PFSK-1 (cell line): ENCODE results near the gene NKAIN1.

ENCODE experiments used
- FOXP2 ChIP-seq: optimal IDR thresholded peaks from 2 replicates; pipeline ENCODE3; 2011; ENCODE audit warnings: borderline replicate concordance, control low read depth, inconsistent platforms; ENCODE audit not compliant: insufficient read depth; ENCODE audit errors: extremely low read length, extremely low read depth
- POLR2AphosphoS5 ChIP-seq: IDR thresholded peaks from 2 replicates; pipeline ENCODE4 v1.6.1; 2012; ENCODE audit warnings: low read depth, mild to moderate bottlenecking, control low read depth, low read length, moderate library complexity
- SIN3A ChIP-seq: IDR thresholded peaks from 2 replicates; pipeline ENCODE4 v1.6.1; 2012; ENCODE audit warnings: mild to moderate bottlenecking, low read length, moderate library complexity, borderline replicate concordance; ENCODE audit not compliant: insufficient read depth
- TAF1 ChIP-seq: IDR thresholded peaks from 2 replicates; pipeline ENCODE4 v1.6.1; 2012; ENCODE audit warnings: low read length, control low read depth, borderline replicate concordance; ENCODE audit not compliant: insufficient read depth
- TF ChIP-seq, protein P1 (sequence below), 2 experiments: IDR thresholded peaks; 2 replicates each; pipeline versions ENCODE4 v1.6.1 to v1.8.0; 2011 to 2012; ENCODE audit warnings: low read depth in 2 of 2, low read length in 2 of 2, control low read depth in 1 of 2, inconsistent platforms in 1 of 2, mild to moderate bottlenecking in 1 of 2, moderate library complexity in 1 of 2; ENCODE audit not compliant: insufficient read depth in 1 of 2

The NKAIN1 gene

DNA sequence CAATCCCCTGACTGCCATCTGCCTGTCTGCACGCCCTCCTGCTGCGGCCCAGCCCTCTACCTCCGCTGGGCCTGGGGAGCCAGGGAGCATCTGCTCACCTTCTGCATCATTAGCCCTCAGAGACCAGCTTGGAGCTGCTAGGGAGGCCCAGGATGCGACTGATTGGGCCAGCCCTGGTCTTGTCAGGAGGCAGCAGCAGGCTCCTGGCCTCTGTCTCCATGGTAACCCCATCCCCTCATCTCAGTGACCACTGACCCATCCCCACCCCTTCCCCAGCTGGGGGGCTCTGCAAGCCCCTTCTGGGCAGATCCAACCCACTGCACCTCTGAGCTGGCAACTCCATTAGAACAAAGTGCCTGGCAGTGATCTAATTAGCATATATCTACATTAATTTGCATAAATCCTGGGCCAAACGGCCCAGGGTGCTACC, 37.7 kb downstream of the NKAIN1 start:
- TF ChIP-seq TAF1 (no peak), FOXP2 (no peak), POLR2AphosphoS5 (no peak), SIN3A (no peak)
- TF ChIP-seq, protein P1, sequence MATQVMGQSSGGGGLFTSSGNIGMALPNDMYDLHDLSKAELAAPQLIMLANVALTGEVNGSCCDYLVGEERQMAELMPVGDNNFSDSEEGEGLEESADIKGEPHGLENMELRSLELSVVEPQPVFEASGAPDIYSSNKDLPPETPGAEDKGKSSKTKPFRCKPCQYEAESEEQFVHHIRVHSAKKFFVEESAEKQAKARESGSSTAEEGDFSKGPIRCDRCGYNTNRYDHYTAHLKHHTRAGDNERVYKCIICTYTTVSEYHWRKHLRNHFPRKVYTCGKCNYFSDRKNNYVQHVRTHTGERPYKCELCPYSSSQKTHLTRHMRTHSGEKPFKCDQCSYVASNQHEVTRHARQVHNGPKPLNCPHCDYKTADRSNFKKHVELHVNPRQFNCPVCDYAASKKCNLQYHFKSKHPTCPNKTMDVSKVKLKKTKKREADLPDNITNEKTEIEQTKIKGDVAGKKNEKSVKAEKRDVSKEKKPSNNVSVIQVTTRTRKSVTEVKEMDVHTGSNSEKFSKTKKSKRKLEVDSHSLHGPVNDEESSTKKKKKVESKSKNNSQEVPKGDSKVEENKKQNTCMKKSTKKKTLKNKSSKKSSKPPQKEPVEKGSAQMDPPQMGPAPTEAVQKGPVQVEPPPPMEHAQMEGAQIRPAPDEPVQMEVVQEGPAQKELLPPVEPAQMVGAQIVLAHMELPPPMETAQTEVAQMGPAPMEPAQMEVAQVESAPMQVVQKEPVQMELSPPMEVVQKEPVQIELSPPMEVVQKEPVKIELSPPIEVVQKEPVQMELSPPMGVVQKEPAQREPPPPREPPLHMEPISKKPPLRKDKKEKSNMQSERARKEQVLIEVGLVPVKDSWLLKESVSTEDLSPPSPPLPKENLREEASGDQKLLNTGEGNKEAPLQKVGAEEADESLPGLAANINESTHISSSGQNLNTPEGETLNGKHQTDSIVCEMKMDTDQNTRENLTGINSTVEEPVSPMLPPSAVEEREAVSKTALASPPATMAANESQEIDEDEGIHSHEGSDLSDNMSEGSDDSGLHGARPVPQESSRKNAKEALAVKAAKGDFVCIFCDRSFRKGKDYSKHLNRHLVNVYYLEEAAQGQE (IDR thresholded peaks at IDR 0.05; ENCODE audit: insufficient read depth in 1 of 2, low read depth in 2 of 2, low read length in 2 of 2): no peak

DNA sequence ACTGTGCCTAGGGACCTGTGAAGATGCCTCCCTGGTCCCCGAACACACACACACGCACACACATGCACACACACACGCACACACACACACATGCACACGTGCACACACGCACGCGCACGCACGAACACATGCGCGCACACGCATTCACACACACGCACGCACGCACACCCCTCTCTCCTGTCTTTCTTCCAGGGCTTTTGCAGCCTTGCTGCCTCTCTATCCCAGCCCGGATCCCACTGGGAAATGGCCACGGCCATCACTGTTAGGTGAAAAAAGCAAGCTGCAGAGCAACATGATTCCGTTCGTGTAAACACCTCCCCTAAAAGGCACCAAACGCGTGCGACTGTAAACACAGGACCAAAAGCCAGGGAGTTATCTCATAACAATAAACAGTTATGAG, 39.7 kb downstream of the NKAIN1 start:
- TF ChIP-seq, protein P1 (IDR thresholded peaks at IDR 0.05; ENCODE audit: insufficient read depth in 1 of 2, low read depth in 2 of 2, low read length in 2 of 2): no peak
- TF ChIP-seq SIN3A (no peak), POLR2AphosphoS5 (no peak), TAF1 (no peak)

DNA sequence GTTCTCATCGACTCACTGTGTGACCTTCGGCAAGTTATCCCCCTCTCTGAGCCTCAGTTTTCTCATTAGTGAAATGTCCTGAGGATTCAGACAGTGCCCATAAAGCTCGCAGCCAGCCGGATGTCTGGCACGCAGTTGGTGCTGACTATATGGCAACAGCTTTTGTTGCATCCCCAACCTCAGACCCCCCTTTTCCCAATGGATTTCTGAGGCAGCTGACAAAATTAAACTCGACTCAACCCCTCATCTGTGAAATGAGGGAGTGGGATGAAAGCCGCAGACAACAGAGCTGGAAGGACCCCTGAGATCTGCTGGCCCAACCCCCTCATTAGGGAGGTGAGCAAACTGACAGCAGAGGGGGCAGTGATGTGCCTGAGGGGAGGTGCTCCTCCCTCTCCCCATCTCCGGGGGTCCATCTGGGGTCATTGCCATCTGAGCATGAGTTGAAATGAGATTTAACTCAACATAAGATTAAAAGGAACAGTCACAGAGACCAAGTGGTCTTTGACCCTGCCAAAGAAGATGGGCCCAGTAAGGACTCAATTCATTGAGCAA, 40.4 kb downstream of the NKAIN1 start:
- TF ChIP-seq SIN3A (no peak), FOXP2 (no peak), TAF1 (no peak), POLR2AphosphoS5 (no peak)
- TF ChIP-seq, protein P1 (IDR thresholded peaks at IDR 0.05; ENCODE audit: insufficient read depth in 1 of 2, low read depth in 2 of 2, low read length in 2 of 2): no peak

DNA sequence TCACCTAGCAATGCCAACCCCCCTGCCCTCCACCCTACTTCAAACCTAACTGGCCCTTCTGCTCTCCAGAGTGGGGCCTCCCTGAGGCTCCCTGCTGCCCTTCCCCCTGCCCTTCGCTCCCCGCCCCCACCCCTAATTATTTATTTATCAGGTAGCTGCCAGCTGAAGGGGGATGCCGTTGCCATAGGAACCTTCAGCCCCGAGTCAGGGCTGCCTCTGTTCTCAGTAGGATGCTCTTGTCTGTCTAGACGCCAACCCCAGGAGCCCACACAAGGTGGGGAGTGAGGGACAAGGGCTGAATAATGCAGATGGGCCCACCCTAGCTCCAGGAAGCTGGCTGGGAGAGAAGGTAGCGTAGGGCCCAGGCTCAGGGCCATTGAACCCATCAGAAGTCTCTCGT, 41.1 kb downstream of the NKAIN1 start:
- TF ChIP-seq TAF1: no peak
- no peak for TF ChIP-seq POLR2AphosphoS5
- no peak for TF ChIP-seq SIN3A
- no peak for TF ChIP-seq FOXP2
- TF ChIP-seq, protein P1 (IDR thresholded peaks at IDR 0.05; ENCODE audit: insufficient read depth in 1 of 2, low read depth in 2 of 2, low read length in 2 of 2): no peak

DNA sequence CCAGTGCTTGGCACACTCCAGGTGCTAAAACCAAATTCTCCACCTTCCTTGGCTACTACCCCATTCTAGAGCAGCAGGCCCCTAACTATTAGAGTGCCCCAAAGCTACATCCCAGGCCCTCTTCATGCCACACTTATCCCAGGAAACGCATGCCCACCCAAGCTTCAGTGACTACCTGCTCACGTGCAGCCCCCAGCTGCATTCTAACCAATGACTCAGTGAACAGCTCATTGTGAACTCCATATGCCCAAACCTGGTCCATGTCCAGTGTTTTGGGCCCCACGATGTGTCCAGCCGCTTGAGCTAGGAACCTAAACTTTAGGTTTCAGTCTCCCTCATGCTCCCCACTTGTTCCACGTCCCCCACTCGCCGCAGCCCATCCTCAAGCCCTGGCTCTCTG, 41.5 kb downstream of the NKAIN1 start:
- TF ChIP-seq POLR2AphosphoS5 (no peak), TAF1 (no peak)
- TF ChIP-seq, protein P1 (IDR thresholded peaks at IDR 0.05; ENCODE audit: insufficient read depth in 1 of 2, low read depth in 2 of 2, low read length in 2 of 2): no peak
